Posterior vena cava (tissue), 2 donors: ENCODE measurements around the gene NELL2. TPM values are rescaled to one million over a fixed set of nuclear protein-coding genes. Genes with fewer than 3 reads are reported as not detected.
"Not testable (repeated sequence)": the region's sequence is repeated elsewhere in the genome, so short reads cannot be mapped to it uniquely, and the experiment has no call there.

Source experiments
- DNase-seq: peaks from one replicate; pipeline ENCODE4 v3.0.0-alpha.2; 2020; ENCODE audit warnings: low spot score
- intact Hi-C, 2 donors: fragments of 100-400 bp; cut with DNase I; formaldehyde crosslinking; loops; one replicate each; pipeline versions ENCODE4 v1.14.1 to v1.14.2; 2022 to 2023
- long read RNA-seq, 2 donors: library from polyadenylated mRNA; unstranded; transcript quantifications; one replicate each; pipeline ENCODE4 v2.0.0, GENCODE V29; 2020 to 2021
- total RNA-seq, 2 donors: library from RNA; stranded (reverse); fragmentation: NEBNext Ultra II Directional; extraction: Animal tissue kit (Norgen Biotek cat#: 25700); gene quantifications; one replicate each; pipeline ENCODE4 v1.2.1, GENCODE V29; 2021
- donor health status: DM: yes; HTN: yes; CAD: no.
- donor health status: DM: yes; HTN: yes; CAD: no.

NELL2 gene
- 1 to 10 TPM in 1 of 2 donors, under 1 TPM in 1; 0.52 to 1.3 TPM for total RNA-seq
- long read RNA-seq, donor 1, result 0 reads
- long read RNA-seq, donor 2, result 0 reads

DNA sequence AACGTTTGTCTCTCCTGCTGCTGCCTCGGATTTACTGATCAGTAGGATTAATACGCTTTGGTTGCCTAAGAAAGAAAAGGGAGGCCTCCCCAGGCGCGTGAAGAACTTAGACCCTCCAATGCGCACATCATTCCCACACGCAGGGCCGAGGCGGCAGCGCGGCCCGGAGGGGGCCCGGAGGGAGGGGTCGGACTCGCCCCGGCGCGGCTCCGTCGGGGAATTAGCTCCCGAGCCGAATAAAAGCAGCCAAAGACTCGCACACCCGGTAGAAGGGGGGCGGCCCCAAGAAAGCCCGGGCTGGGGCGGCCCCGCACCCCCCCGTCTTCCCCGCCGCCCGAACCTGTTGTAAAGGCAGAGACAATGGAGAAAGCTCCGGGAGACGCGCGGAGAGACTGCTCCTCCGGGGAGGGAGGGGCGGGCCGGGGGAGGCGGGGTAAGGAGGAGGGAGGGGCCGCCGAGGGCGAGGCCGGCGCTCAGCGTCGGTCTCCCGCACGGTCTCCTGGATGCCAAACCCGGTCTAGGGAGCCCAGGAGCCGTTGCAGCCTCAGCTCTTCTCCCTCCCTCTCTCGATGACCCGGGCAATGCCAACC, at the start of gene NELL2:
Gene NELL2 (minus strand): TSS at position 362 of the 590 bp plus-strand sequence. CDS start 446 bp downstream, outside the sequence.
- DNase-seq, result peak; percentile 75

DNA sequence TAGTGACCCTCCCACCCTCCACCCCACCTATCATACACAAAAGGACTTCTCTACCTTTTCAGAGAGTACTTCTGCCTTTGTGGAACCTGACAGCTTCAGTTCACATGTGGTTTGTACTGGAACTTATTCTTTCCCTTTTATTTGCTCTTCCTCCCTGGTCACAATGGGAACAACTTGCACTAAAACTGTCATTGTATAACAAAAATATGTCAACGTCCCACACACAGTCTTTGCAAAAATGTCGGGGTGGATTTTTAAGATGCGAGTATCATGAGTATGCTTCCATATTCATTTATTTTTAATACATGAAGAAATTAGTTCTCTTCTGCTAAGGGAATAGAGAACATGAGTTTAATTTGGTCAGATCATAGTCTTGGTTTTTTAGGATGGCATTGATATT, 45.6 kb upstream of the NELL2 start:
- intact Hi-C loops, result loop anchor here in 1 of 2 donors (10.0 kb wide), 1 partner anchor 917 kb away; no protein-coding TSS in a partner anchor
- DNase-seq, result no peak

More for the DNA sequence above, at the start of gene NELL2:
- intact Hi-C loops, result no loop called here

DNA sequence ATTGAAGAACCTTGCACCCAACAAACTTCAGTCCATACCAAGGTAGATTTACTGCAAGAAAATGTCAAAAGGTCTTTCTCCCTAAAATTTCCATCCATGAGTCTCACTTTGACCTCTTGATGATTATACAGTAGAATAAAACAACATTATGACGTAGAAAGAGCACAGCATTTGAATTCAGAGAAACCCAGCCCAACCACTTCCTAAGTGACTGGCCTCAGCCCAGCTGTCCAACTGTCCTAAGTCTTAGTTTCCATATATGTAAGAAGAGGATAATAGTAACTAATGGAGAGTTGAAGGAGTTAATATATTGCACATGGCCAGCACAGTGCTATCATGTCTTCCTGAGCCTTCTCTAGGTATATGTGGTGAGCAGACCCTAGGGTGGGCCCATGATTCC, 41.0 kb upstream of the NELL2 start:
- intact Hi-C loops, result no loop called here
- DNase-seq, result no peak

DNA sequence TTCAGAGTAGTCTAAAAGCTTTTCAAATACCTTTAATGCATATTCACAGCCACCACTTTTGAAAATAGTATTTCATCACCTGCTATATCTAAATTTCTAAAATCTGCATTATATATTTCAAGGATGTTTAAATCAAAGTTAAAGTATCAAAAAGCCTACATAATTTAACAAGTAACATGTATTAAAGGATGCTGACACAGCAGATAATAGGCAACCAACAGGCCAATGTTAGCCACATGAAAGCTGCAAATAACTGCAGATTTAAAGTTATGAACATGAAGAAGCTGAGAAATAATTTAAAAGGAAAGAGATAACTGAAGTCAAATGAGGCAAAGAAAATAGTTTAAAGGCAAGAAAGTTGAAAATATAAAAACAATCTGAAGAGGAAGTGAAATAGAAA, 39.8 kb upstream of the NELL2 start:
- intact Hi-C loops, result no loop called here
- no peak for DNase-seq

DNA sequence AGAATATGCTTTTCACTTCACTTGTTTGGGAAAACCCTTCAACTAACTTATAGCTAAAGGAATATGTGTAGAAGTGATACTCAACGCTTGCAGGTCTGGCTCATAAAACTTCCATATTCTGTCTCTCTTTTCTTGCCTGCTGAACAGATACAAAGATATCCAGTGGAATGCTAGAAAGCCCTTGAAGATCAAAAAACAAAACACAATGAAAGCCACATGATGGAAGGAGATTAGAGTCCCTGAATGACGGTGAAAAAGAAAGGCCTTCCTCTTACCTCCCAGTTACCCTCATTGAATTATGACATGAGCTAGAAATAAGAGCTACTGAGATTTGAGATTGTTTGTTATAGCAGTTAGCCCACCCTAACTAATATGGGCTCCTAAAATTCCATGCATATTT, 28.2 kb upstream of the NELL2 start:
- intact Hi-C loops, result no loop called here
- no peak for DNase-seq

DNA sequence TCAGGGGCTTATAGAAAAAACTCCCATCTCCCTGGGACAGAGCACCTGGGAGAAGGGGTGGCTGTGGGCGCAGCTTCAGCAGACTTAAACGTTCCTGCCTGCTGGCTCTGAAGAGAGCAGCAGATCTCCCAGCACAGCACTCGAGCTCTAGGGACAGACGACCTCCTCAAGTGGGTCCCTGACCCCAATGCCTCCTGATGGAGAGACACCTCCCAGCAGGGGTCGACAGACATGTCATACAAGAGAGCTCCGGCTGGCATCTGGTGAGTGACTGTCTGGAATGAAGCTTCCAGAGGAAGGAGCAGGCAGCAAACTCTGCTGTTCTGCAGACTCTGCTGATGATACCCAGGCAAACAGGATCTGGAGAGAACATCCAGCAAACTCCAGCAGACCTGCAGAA, 22.0 kb upstream of the NELL2 start:
- intact Hi-C loops, DNase-seq: not testable (repeated sequence)

DNA sequence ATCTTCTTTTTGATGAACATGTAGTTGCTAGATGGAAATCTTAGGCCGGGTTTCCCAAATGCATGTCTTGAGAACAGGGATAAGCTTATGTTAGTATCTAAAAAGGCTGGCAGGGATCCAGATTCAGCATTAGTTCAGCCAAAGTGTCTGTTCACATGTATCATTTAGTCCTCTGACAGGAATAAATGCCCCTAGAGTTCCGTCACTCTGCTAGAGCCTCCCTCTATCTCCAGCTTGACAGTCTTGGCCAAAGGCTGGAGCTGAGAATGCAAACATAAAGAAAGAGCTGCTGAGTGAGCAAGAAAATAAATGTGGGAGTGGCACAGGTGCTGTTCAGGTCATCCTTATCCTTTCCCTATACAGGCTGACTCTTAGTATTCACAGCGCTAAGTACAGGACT, 13.8 kb upstream of the NELL2 start:
- DNase-seq, result no peak
- intact Hi-C loops, result no loop called here

DNA sequence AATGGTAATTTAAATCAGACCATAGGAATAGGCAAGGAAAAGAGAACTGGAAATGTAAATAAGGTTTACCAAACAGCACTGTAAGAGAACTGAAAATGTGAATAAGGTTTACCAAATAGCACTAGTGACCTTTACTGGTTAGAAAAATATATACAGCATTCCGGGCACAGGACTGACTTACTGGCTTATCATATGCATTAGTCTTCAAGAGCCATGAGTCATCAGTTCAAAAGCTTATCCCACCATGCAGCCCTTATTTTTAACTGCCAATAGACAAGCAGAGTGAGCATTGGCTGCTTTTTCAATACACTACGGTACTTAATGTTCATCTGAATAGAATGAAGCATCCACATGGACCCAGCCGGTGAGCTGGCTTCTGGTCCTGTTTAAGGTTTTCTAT, 13.0 kb upstream of the NELL2 start:
- intact Hi-C loops, result no loop called here
- DNase-seq, result no peak

DNA sequence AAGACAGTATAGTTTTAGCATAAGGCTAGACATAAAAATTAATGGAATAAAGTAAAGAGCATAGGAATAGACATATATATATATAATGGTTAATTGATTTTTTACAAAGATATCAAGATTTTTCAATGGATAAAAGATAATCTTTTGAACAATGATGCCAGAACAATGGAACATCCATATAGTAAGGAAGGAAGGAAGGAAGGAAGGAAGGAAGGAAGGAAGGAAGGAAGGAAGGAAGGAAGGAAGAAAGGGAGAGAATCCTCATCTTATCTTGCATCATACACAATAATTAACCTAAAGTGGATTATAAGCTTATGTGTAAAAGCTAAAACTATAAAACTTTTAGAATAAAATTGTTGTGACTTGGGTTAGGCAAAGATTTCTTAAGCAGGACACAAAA, 9.8 kb upstream of the NELL2 start:
- no peak for DNase-seq
- intact Hi-C loops, result no loop called here

DNA sequence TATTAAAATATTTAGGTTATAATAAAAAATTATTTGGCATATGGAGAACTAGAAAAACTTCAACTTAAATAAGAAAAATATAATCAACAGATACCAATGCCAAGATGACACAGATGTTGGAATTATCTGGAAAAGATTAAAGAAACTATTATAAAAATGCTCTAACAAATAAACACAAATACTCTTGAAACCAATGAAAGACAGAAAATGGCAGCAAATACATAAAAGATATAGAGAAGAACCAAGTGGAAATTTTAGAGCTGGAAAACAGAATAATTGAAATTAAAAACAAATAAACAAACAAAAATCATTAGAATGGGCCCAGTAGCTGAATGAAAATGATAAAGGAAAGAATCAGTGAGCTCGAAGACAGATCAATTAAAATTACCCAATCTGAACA, 5.1 kb upstream of the NELL2 start:
- no peak for DNase-seq
- intact Hi-C loops, result no loop called here

DNA sequence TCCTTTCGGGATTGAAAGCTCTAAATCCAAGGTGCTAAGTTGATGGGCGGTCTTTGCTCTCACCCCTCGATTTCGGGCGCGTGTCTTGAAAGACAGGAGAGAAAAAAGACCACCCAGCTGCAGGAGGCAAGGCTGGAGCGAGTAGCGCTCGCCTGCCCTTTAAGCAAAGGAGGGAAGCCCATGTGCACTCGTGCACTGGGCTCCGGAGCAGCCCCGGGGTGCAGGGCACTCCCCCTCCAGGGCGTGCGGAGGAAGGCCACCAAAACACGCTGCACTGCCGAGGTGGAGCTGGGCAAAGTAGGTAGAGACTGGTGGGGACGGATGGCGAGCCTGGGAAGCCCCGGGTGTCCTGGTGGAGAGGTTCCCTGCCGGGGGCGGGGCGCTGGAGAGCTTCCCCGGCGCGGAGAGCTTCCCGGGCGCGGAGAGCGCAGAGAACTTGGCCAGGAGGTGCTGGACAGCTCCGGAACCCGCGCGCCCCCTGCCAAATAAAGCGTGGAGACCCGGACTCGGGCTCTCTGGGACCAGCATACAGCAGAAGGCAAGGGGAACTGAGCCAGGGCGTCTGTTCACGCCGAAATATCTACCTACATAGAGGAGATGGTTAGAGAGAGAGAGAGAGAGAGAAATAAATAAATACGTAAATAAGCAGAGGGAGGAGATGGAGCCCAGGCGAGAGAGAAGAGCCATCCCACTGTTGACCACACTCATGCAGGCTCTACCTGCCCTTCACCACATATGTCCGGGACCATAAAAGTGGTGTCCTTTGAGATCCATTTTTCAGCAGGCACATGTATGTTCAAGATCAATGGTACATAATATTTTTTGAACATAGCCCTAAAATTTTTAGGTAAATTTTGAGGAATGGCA, 662 bp upstream of the NELL2 start:
- peak; percentile 79 for DNase-seq
- intact Hi-C loops, result no loop called here

DNA sequence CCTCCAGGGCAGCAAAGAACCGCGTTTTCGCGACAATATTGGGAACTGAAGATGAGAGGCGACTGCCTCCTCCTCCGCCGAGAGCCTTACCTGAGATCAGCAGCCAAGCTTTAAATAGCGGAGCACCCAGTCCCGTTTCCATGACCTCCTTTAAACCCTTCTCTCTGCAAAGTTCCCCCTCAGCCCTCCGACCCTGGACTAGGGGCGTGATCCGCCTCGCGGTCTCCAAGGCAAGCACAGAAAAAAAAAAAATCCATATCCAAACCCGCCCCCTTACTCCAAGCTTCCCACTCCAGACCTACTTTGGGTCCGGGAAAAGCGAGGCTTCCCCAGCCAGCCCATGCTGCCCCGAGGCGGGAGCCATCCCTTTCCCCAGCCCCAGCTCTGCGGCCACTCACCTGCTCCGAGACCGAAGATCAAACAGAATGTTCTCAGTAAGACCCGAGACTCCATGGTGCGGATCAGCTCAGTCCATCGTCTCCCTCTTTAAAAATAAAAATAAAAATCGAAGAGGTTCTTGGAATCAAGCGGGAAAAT, 630 bp downstream of the NELL2 start:
- intact Hi-C loops, result no loop called here
- DNase-seq, result no peak

DNA sequence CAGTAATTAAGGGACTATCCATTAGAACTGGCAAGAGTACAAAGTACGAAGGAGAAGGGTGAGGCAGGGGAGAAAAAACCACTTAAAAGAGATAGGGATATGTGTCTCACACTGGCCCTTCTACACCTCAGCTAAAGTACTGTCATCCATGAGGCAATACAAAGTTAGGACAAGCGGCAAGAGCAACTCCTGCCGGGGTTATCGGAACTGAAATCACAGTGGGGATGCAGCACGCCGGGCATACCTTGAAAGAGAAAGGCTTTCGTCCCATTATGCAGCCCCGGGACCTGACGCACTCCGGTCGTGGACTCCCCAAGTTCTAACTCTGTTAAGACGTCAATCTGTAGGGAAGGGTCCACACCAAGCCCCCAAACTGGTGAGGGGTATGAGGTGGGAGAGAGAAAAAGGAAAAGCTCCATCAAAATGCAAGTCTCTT, 1.1 kb downstream of the NELL2 start:
- intact Hi-C loops, result no loop called here
- no peak for DNase-seq

DNA sequence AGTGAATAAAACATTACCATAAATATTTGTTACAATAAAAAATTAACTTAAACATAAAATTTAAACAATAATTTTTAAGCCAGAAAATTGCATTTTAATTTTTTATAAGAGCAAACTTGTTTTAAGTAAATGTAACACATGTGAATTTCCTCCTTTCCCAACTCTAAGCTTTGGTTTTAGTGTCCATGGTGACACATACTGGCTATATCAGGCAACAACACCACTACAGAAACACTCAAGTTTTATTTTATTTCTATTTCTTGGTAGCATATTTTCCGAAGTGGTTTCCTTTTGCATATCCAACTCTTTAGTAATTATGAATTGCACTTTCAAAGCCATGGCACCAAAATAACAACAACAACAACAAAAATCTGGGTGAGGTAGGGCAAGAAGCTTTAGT, 2.2 kb downstream of the NELL2 start:
- intact Hi-C loops, result no loop called here
- no peak for DNase-seq

DNA sequence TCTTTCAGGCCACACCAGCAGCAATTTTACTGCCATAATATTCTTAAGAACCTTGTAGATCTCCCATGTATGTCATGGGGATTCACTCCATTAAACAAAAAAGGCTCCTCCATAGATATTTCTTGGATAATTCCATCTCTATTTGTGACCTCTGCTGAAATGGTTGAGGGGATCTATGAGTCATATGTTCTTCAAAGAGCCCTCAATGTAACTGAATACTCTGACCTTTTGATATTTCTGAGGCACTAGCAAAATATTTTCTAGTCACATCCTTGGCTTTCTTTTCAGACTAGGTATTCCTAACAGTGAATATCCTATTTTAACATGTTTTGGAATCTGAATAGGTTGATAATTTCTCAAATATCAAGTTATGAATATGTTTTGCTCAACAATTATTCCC, 6.6 kb downstream of the NELL2 start:
- DNase-seq, result no peak
- intact Hi-C loops, result no loop called here

DNA sequence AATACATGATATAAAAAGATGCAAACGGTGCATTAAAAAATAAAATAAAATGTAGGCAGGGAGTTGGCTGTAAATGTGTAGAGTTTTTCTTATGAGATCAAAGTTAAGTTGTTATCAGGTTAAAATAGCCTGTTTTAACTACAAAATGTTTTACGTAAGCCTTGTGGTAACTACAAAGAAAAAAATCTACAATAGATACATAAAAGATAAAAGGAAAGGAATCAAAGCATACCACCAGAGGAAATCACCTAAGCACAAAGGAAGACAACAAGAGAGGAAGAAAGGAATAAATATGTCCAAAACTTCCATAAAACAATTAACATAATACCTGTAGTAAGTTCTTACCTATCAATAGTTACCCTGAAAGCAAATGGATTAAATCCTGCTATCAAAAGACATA, 12.2 kb downstream of the NELL2 start:
- intact Hi-C loops, result no loop called here
- DNase-seq, result no peak

DNA sequence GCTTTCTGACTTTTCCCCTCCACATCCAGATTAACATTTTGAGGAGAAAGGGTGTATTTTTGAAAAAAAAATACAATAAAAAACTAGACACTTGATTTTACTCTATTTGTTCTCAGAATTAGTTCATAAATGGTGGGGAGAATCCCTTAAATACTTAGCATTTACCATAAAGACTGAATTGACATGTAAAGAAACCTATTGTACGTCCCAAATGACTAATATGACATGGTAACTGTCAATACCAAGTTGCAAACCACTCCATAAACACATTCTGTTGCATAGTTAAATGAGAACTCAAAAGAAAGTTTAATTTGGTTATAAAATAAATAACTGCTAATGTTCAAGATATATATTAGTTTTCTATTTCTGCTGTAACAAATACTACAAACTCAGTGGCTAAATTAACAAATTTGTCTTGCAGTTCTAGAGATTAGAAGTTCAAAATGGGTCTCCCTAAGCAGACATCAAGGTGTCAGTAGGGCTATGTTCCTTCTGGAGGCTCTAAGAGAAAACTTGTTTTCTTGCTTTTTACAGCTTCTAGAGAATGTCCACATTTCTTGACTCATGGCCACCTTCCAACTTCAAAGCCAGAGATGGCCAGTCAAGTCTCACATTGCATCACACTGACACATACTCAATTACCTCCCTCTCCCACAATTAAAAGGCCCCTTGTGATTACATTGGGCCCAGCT, 16.0 kb downstream of the NELL2 start:
- intact Hi-C loops, result no loop called here
- DNase-seq, result no peak

DNA sequence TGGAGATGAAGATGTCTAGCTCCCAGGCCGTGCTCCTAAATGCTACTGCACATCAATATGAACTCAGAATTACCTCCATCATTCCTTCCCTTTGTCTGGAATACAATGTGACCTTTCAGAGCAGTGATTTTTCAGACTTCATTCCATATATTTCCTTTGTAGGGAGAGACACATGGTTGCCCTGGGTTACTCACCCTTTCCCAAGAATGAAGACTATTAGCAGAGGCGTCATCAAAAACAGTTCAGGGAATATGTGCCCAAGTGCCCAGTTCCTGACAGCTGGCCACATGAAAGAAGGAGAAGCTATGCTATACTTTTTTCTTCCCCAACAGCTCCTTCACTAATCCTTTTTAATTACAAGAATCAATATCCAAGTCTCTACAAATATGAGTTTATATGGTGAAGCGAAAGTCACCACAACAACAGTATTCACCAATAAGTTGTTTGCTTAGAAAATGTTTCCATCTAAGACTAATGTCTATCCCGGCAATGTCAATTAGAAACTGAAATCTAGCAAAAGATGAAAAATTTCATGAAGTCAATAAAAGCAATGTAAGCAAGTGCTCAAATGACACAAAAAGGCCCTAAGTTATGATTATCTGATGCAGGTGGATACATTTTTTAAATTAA, 17.8 kb downstream of the NELL2 start:
- no peak for DNase-seq
- intact Hi-C loops, result no loop called here

DNA sequence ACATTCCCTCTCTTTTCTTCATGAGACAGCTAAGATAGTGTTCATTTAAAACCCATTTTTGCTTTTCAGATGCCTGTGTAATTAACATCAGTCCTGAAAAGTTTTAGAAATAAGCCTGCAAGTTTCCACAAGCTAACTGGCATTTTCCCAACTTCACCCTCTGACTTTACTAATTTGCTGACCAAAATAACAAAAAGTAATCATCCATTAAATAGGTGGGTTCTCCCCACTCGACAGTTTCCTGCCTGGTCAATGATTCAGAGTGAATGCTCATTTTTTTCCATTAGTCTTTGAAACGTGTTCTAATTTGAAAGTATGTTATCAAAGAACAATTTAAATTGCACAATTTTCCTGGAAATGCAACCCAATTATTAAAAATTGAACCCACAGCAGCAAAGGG, 23.6 kb downstream of the NELL2 start:
- DNase-seq, result no peak
- intact Hi-C loops, result no loop called here

DNA sequence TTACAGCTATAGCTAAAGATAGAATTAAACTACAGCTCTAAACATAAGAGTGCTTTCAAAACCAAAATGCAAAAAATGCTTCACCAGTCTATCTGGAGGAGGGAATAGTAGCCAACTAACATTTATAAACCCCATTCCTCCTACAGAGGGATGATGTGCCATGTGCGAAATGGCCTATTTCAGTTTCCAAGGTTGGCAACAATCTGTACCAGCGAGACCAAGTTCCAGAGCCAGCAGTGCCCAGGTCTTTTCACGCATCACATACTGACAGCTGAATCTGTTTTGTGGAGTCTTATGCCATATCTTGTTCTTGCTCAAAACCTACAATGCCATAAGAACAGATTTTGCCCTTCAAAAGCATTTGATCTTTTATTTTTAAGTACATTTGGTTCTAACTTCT, 24.5 kb downstream of the NELL2 start:
- intact Hi-C loops, result no loop called here
- DNase-seq, result no peak
